ENCODE results near the gene IFITM10. TPM values are rescaled to one million over a fixed set of nuclear protein-coding genes. Genes with fewer than 3 reads are reported as not detected.

IFITM10 gene
- total RNA-seq, 1 donor from 2014 or later = 0.39 TPM

DNA sequence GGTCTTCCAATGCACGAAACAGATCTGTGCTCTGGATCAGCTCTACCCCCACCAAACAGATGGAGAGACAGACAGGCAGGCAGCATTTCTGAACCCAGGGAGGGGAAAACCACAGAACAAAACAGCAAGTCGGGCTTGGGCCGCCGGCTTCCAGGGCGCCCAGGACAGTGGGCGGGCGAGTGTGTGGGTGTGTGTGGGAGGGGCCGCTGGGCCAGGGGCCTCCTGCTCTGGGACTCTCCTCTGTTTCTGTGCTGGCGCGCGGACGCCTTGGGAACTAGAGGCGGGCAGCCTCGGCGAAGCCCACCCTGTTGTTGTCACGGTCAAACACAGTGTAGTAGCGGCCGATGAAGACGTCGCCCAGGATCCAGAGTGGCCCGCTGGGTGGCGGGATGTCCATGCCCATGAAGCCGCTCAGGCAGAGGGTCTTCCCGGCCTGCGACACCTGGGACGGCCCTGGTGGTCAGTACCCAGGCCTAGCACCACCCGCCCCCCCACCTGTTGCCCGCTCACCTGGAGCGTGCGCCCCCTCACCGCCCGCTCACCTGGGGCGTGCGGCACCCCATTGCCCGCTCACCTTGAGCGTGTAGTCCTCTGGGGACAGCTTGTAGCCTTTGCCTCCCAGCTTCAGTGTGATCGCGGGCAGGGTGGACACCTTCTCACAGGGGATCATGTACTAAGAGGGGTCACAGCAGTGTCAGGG lies 3.0 kb upstream of the IFITM10 start:
- no peak for DNase-seq (ENCODE audit: low read depth in 2 of 2)

GRCh38 chr11:1752907-1753228 lies 2.5 kb upstream of the IFITM10 start:
- no peak for DNase-seq (ENCODE audit: low read depth in 2 of 2)

DNA sequence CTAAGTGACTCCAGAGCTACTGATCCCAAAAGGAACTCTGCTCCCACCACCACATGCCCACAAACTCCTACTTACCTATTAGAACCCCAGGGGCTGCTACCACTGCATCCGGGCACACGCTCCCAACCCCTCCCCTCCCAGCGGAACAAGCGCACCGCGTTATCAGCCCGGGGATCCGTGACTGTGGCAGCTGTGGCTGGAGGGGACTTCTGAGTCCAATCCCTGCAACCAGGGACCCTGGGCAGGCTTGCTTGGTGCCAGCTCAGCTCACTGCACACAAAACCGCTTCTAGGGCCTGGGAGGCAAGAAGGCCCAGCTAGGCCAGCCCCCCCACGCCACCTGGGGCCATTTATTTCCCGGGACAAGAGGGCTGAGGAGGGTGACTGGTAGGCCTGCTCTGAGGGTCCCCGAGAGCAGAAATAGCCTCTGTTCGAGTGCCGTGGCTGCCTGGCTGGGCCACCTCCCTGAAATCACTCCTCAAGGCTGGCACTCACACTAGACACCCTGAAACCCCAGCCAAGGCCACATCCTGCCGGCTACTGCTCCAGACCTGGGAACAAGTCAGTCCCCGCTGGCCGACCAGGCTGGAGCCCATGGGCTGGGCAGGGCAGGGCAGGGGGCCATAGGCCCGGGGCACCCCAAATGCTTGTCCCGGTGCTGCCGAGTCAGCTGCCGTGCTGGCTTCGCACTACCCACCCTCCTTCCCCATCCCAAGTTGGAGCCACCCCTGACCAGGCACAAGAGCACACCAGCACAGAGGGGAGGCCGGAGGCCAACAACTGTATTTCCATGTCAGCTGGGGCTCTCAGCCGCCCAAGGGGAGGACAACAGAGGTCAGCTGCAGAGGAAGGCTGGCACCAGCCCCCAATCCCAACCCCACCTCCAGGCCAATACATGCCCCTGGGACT lies 1.9 kb upstream of the IFITM10 start:
- DNase-seq (ENCODE audit: low read depth in 2 of 2) = no peak

DNA sequence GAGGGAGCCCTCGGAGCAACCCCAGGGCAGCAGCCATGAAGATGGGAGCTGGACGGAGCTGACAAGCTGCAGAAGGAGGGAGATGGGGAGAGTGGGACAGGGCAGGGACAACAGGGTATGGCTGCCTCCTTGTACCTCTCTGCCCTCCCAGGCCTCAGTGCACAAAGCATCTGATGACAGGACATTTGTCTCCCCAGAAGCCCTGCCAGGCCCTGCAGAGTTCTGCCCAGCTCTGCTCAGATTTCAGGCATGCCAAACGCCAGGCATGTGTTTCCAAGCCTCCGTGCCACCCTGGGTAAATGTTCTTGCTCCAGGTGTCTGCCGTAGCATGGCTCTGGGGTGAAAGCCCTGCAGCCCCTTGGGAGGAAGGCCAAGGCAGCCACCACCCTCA lies 1.1 kb upstream of the IFITM10 start:
- no peak for DNase-seq (ENCODE audit: low read depth in 2 of 2)

GRCh38 chr11:1750840-1751530 lies 590 bp upstream of the IFITM10 start:
- DNase-seq (ENCODE audit: low read depth in 2 of 2) = no peak

GRCh38 chr11:1749395-1750351 lies 722 bp downstream of the IFITM10 start:
- DNase-seq (ENCODE audit: low read depth in 2 of 2) = peak in 1 of 2 donors; percentile 22

GRCh38 chr11:1748636-1749394 lies 1.6 kb downstream of the IFITM10 start:
- DNase-seq (ENCODE audit: low read depth in 2 of 2) = no peak

DNA sequence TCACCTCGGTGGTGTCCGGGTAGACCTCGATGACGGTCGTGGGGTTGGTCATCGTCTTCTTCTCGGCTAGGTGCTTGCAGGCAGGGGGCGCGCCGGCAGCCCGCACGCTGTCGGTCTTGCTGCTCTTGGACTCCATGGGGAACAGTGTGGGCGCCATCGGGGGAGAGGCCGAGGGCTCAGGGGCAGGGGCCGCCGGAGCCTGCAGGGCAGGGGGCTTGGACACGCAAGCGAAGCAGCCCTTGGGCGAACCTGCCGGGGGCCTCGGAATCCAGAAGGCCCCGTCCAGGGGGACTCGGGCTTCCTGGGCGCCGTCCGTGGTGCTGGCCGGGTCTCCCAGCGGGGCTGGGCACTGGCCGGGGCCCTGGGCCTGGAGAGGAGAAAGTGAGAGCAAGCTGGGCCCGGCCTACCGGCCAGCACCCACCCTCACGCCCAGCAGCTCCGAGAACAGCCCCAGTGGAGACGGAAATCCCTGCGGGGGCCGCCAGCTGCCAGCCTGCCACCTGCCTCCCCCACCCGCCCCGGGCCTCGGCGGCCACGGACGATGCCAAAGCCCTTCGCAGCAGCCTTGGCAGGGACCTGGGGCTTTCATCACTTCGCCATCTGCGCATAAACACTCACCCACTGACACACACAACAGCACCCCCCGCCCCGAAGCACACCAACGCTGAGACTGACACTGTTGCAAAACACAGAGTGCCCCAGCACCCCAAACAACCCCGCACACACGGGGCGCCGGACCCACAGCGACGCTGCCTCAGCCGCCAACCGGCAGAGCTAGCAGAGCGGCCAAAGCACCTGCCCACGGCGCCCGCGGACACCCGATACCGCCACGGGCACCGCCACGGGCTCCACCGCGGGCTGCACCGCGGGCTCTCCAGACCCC lies 2.4 kb downstream of the IFITM10 start:
- DNase-seq (ENCODE audit: low read depth in 2 of 2) = no peak

DNA sequence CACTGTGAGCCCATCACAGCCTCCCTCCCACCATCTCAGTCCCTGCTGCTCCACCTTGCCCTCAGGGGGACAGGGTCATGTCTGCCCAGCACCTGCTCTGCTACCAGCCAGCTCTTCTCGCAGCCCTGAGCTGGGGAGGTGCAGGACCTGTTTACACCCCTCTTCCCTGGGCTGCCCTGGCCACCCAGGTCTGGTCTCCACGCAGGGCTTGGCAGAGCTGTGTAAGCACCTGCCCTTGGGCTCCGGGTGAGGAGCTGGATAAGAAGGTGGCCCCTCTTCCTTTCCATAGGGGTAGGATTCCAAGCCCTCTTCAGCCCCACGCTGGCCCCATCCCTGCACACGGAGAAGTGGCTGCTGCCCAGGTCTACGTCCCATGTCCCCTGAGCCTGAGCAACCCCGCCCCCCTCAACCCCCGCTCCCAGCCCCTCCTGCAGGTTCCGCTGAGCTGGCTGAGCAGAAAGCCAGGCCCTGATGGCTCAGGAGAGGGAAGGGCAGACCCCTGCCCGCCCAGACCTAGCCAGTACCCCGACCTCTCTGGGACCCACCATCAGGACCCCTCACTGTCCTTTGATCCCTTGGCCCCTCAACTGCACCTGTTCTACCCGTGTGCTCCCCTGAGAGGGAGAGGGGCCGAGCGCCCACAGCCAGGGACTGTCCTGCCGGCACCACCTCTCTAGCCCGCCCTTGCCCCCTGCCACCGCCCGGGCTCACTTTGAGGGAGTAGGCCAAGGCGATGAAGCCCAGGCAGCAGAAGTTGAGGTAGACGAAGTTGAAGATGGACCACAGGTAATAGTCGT lies 3.2 kb downstream of the IFITM10 start:
- no peak for DNase-seq (ENCODE audit: low read depth in 2 of 2)

GRCh38 chr11:1746511-1746931 lies 3.9 kb downstream of the IFITM10 start:
- DNase-seq (ENCODE audit: low read depth in 2 of 2) = no peak

GRCh38 chr11:1745701-1746320 lies 4.6 kb downstream of the IFITM10 start:
- DNase-seq (ENCODE audit: low read depth in 2 of 2) = no peak

DNA sequence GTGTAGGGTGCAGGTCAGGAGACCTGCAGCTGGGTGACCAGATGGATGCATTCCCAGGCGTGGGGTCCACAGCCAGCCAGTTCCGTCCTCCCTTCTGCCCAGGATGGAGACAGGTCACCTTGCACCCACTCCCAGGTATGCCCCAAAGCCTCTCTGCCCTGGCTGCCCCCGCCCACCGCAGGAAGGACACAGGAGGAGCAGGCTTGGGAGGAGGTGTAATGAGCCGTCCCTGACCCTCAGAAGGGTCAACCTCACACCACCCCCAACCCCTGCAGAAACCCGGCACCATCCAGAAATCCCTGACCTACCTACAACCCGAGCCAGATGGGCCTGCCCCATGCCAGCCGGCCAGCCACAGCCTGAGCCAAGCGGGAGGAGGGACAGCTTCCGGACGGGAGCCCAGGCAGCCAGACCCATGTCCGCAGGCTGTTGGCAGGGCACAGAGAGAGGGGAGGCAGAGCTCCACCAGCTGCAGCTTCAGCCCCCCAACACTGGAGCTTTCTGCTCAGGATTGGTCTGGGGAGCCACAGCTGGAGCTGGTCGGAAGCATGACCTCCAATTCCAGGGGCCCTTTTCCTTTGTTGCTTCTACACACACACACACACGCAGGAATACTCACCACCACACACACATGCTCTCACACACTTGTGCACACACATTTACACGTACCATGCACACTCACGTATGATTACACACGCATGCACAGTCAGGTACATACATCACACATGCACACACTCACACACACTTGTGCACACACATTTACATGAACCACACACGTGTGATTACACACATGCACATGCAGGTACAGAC lies 5.3 kb downstream of the IFITM10 start:
- no peak for DNase-seq (ENCODE audit: low read depth in 2 of 2)

DNA sequence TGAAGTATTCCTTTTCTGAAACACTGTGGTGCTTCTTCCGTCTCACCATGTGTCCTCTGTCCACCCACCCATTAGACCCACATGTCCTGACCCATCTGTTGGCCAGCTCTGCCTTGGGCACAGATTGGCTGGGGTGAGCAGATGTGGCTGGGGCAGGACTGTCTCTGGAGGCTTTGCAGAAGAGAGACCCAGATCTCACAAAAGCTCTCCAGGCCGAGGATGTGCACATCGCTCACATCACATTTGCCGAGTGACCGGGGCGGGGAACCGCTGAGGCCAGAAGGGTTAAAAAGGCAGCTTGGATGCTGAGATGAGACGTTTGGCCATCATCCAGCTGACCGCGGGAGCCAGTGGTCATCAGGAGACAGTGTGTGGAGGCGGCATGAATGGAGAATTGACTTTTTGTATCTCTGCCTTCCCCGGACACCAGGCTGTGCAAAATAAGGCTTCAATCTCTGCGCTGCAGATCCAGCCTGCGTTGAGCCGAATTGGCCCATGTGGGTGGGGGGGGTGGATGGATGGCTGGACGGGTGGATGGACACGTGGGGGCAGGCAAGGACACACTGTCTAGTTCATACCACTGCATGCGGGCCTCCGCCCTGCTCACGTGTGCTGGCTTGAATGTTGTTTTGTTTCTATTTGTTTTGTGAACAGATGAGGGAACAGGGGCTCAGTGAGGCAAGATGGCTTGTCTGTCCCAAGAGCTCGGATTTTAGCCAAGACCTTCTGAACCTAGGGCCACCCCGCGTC lies 6.1 kb downstream of the IFITM10 start:
- DNase-seq (ENCODE audit: low read depth in 2 of 2) = no peak

- no peak for DNase-seq (ENCODE audit: low read depth in 2 of 2)
Observed at GRCh38 chr11:1743585-1744136, 6.7 kb downstream of the IFITM10 start.

DNA sequence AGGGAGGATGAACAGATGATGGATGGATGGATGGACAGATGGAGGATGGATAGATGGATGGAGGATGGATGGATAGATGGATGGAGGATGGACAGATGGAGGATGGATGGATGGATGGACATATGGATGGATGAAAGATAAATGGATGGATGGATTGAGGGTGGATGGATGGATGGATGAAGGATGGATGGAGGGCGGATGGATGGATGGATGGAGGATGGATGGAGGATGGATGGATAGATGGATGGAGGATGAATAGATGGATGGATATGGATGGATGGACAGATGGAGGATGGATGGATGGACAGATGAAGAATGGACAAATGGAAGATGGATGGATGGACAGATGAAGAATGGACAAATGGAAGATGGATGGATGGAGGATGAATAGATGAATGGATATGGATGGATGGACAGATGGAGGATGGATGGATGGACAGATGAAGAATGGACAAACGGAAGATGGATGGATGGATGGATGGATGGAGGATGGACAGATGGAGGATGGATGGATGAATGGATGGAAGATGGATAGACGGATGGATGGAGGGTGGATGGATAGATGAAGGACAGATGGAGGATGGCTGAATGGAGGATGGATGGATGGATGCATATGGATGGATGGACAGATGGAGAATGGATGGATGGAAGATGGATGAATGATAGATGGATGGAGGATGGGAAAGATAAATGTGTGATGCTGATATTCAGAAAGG lies 7.4 kb downstream of the IFITM10 start:
- no peak for DNase-seq (ENCODE audit: low read depth in 2 of 2)

DNA sequence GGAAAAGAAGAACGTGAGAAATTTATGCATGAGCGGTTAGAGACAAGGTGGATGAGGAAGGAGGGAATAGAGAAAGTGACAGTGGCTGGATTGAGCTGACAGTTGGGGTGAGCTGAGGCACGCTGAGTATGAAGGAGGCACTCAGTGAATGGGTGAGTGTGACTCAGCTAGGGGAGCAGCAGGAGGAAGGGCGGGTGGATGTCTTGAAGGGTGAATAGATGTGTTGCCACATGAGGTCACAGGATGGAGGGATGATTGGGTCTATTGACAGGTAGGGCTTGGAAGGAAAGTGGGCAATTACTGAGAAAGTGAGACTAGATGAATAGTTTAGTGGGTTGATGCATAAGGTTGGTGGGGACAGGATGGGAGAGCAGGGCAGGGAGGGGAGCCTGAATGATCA lies 8.0 kb downstream of the IFITM10 start:
- DNase-seq (ENCODE audit: low read depth in 2 of 2) = no peak

Data from dermis microvascular lymphatic vessel endothelial cell (primary cell).